HL-60/S4 treated with phorbol 12-myristate 13-acetate at 8.2 ng/mL for 4 days and 3 days (cell line): ENCODE results near the gene DYSF.

Source experiments
- in situ Hi-C: fragments of 300-500 bp; cut with MboI; formaldehyde crosslinking; loops from 2 replicates; pipeline ENCODE4 v1.15.0; 2022; ENCODE audit warnings: low sequenced_read_pairs

The DYSF gene

GRCh38 chr2:71561441-71562267 lies 108.3 kb downstream of the DYSF start:
- in situ Hi-C loops, result loop anchor here (25.0 kb wide), 1 partner anchor 1001 kb away; no protein-coding TSS in a partner anchor

GRCh38 chr2:71562518-71562917 lies 109.2 kb downstream of the DYSF start:
- in situ Hi-C loops, result loop anchor here (25.0 kb wide), 1 partner anchor 1000 kb away; no protein-coding TSS in a partner anchor

GRCh38 chr2:71563872-71564271 lies 110.5 kb downstream of the DYSF start:
- in situ Hi-C loops, result loop anchor here (25.0 kb wide), 1 partner anchor 998 kb away; no protein-coding TSS in a partner anchor

GRCh38 chr2:71564361-71564760 lies 111.0 kb downstream of the DYSF start:
- in situ Hi-C loops, result loop anchor here (25.0 kb wide), 1 partner anchor 998 kb away; no protein-coding TSS in a partner anchor

- in situ Hi-C loops, result loop anchor here (25.0 kb wide), 1 partner anchor 998 kb away; no protein-coding TSS in a partner anchor
These were observed 111.4 kb downstream of the DYSF start for GRCh38 chr2:71564790-71565189.

- in situ Hi-C loops, result loop anchor here (25.0 kb wide), 1 partner anchor 996 kb away; no protein-coding TSS in a partner anchor
These were observed 113.0 kb downstream of the DYSF start for GRCh38 chr2:71566372-71566771.

GRCh38 chr2:71567625-71568024 lies 114.3 kb downstream of the DYSF start:
- in situ Hi-C loops, result loop anchor here (25.0 kb wide), 1 partner anchor 995 kb away; no protein-coding TSS in a partner anchor

GRCh38 chr2:71568103-71568502 lies 114.7 kb downstream of the DYSF start:
- in situ Hi-C loops, result loop anchor here (25.0 kb wide), 1 partner anchor 994 kb away; no protein-coding TSS in a partner anchor

GRCh38 chr2:71570511-71570910 lies 117.2 kb downstream of the DYSF start:
- in situ Hi-C loops, result loop anchor here (25.0 kb wide), 1 partner anchor 992 kb away; no protein-coding TSS in a partner anchor

GRCh38 chr2:71570951-71571460 lies 117.6 kb downstream of the DYSF start:
- in situ Hi-C loops, result loop anchor here (25.0 kb wide), 1 partner anchor 991 kb away; no protein-coding TSS in a partner anchor

- in situ Hi-C loops, result loop anchor here (25.0 kb wide), 1 partner anchor 990 kb away; no protein-coding TSS in a partner anchor
These were observed 118.6 kb downstream of the DYSF start for GRCh38 chr2:71571945-71572344.

- in situ Hi-C loops, result no loop called here
These were observed 122.6 kb downstream of the DYSF start for GRCh38 chr2:71575966-71576365.

- in situ Hi-C loops, result no loop called here
These were observed 123.2 kb downstream of the DYSF start for GRCh38 chr2:71576541-71576940.

GRCh38 chr2:71577209-71577608 lies 123.8 kb downstream of the DYSF start:
- in situ Hi-C loops, result no loop called here

GRCh38 chr2:71578767-71579342 lies 125.5 kb downstream of the DYSF start:
- in situ Hi-C loops, result no loop called here

GRCh38 chr2:71581026-71581425 lies 127.7 kb downstream of the DYSF start:
- in situ Hi-C loops, result no loop called here

GRCh38 chr2:71583876-71584275 lies 130.5 kb downstream of the DYSF start:
- in situ Hi-C loops, result no loop called here

GRCh38 chr2:71586471-71586870 lies 133.1 kb downstream of the DYSF start:
- in situ Hi-C loops, result no loop called here

GRCh38 chr2:71587509-71588073 lies 134.2 kb downstream of the DYSF start:
- in situ Hi-C loops, result no loop called here

- in situ Hi-C loops, result no loop called here
These were observed 135.3 kb downstream of the DYSF start for GRCh38 chr2:71588497-71589170.
